Fibroblast of lung (primary cell): Measurements from ENCODE around the gene CREB3L1. TPM values are rescaled to one million over a fixed set of nuclear protein-coding genes. Genes with fewer than 3 reads are reported as not detected.

Experiments
- DNase-seq, 2 donors: peaks; one replicate each; pipeline versions ENCODE4 v3.0.0 to v3.0.0-alpha.2; 2010; ENCODE audit warnings: low read depth in 2 of 2
- H2AFZ ChIP-seq: 2 replicates; pipeline ENCODE4 v1.5.1; 2012; ENCODE audit warnings: low read length, control low read depth, inconsistent platforms
- H3K27ac ChIP-seq: 2 replicates; pipeline ENCODE4 v1.5.1; 2011; ENCODE audit warnings: low read length, control low read depth; ENCODE audit not compliant: insufficient read depth
- H3K27me3 ChIP-seq: 2 replicates; pipeline ENCODE4 v1.5.1; 2011; ENCODE audit warnings: mild to moderate bottlenecking, low read length; ENCODE audit not compliant: control insufficient read depth, insufficient read depth
- H3K36me3 ChIP-seq: 2 replicates; pipeline ENCODE4 v1.5.1; 2011; ENCODE audit warnings: low read length; ENCODE audit not compliant: control insufficient read depth, insufficient read depth
- H3K4me1 ChIP-seq: 2 replicates; pipeline ENCODE4 v1.5.1; 2011; ENCODE audit warnings: low read length; ENCODE audit not compliant: control insufficient read depth, insufficient read depth; ENCODE audit errors: extremely low read depth
- H3K4me2 ChIP-seq: 2 replicates; pipeline ENCODE4 v1.5.1; 2011; ENCODE audit warnings: low read length, control low read depth; ENCODE audit not compliant: insufficient read depth; ENCODE audit errors: extremely low read depth
- H3K4me3 ChIP-seq, 4 experiments: fragments of 200-600 bp in 1 of 4; sonication (generic) in 1 of 4; replicated peaks in 1 of 4; 2 replicates each; pipeline ENCODE4 v1.5.1; 2011 to 2016; ENCODE audit warnings: low read length in 4 of 4, low read depth in 3 of 4, mild to moderate bottlenecking in 3 of 4, control low read depth in 2 of 4, inconsistent platforms in 1 of 4, mixed read lengths in 1 of 4; ENCODE audit not compliant: insufficient read depth in 1 of 4; ENCODE audit errors: control extremely low read depth in 1 of 4
- H3K79me2 ChIP-seq: 2 replicates; pipeline ENCODE4 v1.5.1; 2012; ENCODE audit warnings: mild to moderate bottlenecking, low read length, inconsistent platforms; ENCODE audit not compliant: control insufficient read depth, insufficient read depth
- H3K9ac ChIP-seq: 2 replicates; pipeline ENCODE4 v1.5.1; 2011; ENCODE audit warnings: mild to moderate bottlenecking, low read length, control low read depth; ENCODE audit not compliant: insufficient read depth
- H3K9me3 ChIP-seq: 2 replicates; pipeline ENCODE4 v1.5.1; 2012; ENCODE audit warnings: low read depth, low read length; ENCODE audit not compliant: control insufficient read depth, insufficient read depth
- H4K20me1 ChIP-seq: 2 replicates; pipeline ENCODE4 v1.5.1; 2011; ENCODE audit warnings: low read length; ENCODE audit not compliant: control insufficient read depth, insufficient read depth; ENCODE audit errors: extremely low read depth
- EZH2 ChIP-seq: IDR thresholded peaks from 2 replicates; pipeline ENCODE4 v1.5.1; 2012; ENCODE audit warnings: low read length, control low read depth, mild to moderate bottlenecking; ENCODE audit errors: missing control alignments
- polyA plus RNA-seq, 2 donors: library from polyadenylated mRNA; depleted of rRNA in 1 of 2; stranded (reverse) in 1 of 2; unstranded in 1 of 2; fragments of >200 nt; gene quantifications; 2 replicates each; pipeline ENCODE4 v1.2.1, GENCODE V29; 2011 to 2012; ENCODE audit warnings: missing spikeins in 1 of 2
- total RNA-seq: library from RNA; depleted of rRNA; stranded (reverse); fragments of >200 nt; gene quantifications from 2 replicates; pipeline ENCODE4 v1.2.1, GENCODE V29; 2014
- TF ChIP-seq, protein P1 (sequence below), 2 donors: IDR thresholded peaks in 1 of 2; conservative IDR thresholded peaks in 1 of 2; 1 replicate in 1 of 2; 2 replicates in 1 of 2; pipeline ENCODE4 v1.5.1; 2011 to 2012; ENCODE audit warnings: low read length in 2 of 2, control low read depth in 1 of 2, inconsistent platforms in 1 of 2, low read depth in 1 of 2, mild to moderate bottlenecking in 1 of 2

The CREB3L1 gene
- total and polyA plus RNA-seq, 2 donors (not counting 1 experiment from before 2014, with no cell fraction given) = 18.8 to 28.4 TPM

DNA sequence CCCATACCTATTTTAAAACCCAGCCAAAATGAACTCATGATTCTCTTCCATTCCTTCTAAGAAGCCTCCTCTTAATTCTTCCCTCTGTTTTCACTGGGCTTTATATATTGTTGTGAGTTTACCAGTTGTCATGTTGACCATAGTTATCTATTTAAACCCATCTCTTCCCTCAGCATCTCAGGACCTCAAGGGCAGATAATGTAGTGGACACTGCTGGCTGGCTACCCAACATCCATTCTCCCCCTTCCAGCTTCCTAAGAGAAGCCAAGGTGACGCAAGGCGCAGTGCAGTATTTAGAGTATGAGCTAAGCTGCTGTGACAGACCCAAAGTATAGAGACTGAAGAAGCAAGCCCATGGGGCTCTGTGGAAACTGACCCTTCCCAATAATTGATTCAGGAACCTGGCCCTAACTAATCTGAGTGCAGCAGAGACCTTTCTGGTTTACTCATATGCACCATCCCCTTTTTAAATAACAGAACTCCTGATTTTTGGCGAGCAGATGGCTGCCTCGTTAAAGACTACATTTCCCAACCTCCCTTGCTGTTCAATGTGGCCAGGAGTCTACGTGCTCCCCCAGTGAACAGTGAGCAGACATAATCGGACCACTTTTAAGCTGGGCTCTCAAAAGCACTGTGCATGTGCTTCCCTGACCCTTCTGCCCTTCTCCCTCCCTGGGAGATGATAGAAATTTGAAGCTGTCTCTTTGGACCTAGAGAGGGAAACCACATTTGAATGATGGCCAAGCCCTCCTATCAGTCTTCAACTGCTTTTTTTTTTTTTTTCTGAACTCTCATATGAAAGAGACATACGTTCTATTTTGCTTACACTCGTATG, 28.1 kb upstream of the CREB3L1 start:
- H3K79me2 ChIP-seq = no peaks in the 10 kb centered on the region
- H3K27me3 ChIP-seq = no peaks in the 10 kb centered on the region
- no peaks in the 10 kb centered on the region for H3K36me3 ChIP-seq
- no peak for TF ChIP-seq EZH2
- no peaks in the 10 kb centered on the region for H4K20me1 ChIP-seq
- H2AFZ ChIP-seq = peak overlapping the region; percentile 72
- H3K4me3 ChIP-seq = no peak overlapping the region
- DNase-seq = peak; percentile 65 to 76
- peak overlapping the region; percentile 17 for H3K4me2 ChIP-seq
- peak overlapping the region; percentile 91 for H3K27ac ChIP-seq
- H3K9me3 ChIP-seq = no peaks in the 10 kb centered on the region
- no peak overlapping the region for H3K9ac ChIP-seq
- peaks cover 23% of the 10 kb centered on the region for H3K4me1 ChIP-seq

DNA sequence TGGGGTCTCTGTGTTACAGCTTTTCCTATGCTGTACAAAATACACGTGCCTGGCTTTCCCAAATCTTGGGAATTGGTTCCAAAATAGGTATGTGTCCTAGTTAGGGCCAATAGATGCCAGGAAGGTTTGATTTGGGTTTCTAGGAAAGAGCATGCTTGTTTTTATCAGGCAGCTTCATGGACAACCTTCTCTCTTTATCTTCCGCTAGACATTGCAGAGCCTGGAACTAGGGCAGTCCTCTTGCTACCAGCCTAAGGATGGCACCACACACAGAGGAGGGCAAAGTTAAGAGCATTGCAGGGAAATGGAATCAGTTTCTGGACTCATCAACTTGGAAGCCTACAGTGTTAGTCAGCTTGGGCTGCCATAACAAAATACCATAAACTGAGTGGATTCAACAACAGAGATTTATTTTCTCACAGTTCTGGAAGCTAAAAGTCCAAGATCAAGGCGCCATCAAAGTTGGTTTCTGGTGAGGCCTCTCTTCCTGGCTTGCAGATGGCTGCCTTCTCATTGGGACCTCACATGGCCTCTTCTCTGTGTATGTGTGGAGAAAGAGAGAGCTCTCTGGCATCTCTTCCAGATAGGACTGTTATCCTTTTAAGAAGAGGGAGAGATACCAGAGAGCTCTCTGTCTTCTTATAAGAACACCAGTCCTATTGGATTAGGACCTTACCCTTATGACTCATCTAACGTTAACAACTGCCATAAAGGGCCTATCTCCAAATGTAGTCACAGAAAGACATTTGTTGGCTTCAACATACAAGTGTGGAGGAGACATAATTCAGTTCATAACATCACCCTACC, 27.3 kb upstream of the CREB3L1 start:
- H2AFZ ChIP-seq = peak overlapping the region; percentile 18
- no peaks in the 10 kb centered on the region for H3K36me3 ChIP-seq
- no peaks in the 10 kb centered on the region for H3K27me3 ChIP-seq
- DNase-seq = peak; percentile 32 to 51
- H3K79me2 ChIP-seq = no peaks in the 10 kb centered on the region
- no peak overlapping the region for H3K9ac ChIP-seq
- H3K9me3 ChIP-seq = no peaks in the 10 kb centered on the region
- no peak for TF ChIP-seq EZH2
- TF ChIP-seq, protein P1, sequence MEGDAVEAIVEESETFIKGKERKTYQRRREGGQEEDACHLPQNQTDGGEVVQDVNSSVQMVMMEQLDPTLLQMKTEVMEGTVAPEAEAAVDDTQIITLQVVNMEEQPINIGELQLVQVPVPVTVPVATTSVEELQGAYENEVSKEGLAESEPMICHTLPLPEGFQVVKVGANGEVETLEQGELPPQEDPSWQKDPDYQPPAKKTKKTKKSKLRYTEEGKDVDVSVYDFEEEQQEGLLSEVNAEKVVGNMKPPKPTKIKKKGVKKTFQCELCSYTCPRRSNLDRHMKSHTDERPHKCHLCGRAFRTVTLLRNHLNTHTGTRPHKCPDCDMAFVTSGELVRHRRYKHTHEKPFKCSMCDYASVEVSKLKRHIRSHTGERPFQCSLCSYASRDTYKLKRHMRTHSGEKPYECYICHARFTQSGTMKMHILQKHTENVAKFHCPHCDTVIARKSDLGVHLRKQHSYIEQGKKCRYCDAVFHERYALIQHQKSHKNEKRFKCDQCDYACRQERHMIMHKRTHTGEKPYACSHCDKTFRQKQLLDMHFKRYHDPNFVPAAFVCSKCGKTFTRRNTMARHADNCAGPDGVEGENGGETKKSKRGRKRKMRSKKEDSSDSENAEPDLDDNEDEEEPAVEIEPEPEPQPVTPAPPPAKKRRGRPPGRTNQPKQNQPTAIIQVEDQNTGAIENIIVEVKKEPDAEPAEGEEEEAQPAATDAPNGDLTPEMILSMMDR (conservative IDR thresholded peaks at IDR 0.05 in 1 of 2, IDR thresholded peaks at IDR 0.05 in 1 of 2; ENCODE audit: low read depth in 1 of 2, low read length in 2 of 2) = no peak
- peaks cover 20% of the 10 kb centered on the region for H3K4me1 ChIP-seq
- peak overlapping the region; percentile 91 for H3K27ac ChIP-seq
- peak overlapping the region; percentile 17 for H3K4me2 ChIP-seq
- H4K20me1 ChIP-seq = no peaks in the 10 kb centered on the region
- H3K4me3 ChIP-seq = no peak overlapping the region

- Histone ChIP-seq H3K79me2 (no peaks in the 10 kb centered on the region), H4K20me1 (no peaks in the 10 kb centered on the region), H3K4me3 (no peak overlapping the region), H3K4me2 (no peak overlapping the region), H3K27ac (no peak overlapping the region), H3K27me3 (no peaks in the 10 kb centered on the region), H3K9ac (no peak overlapping the region), H3K36me3 (no peaks in the 10 kb centered on the region), H3K4me1 (peaks cover 20% of the 10 kb centered on the region), H2AFZ (no peak overlapping the region), H3K9me3 (no peaks in the 10 kb centered on the region)
- no peak for DNase-seq
- TF ChIP-seq, protein P1 (conservative IDR thresholded peaks at IDR 0.05 in 1 of 2, IDR thresholded peaks at IDR 0.05 in 1 of 2; ENCODE audit: low read depth in 1 of 2, low read length in 2 of 2) = no peak
Measured at GRCh38 chr11:46250745-46251052, 26.8 kb upstream of the CREB3L1 start.
